NCI-H510A treated with DMSO at 0.1 percent for 48 hours (cell line): ENCODE results near the gene SLC39A7.
"Not testable (repeated sequence)": the region's sequence is repeated elsewhere in the genome, so short reads cannot be mapped to it uniquely, and the experiment has no call there.

Experiments used
- DNase-seq: peaks from one replicate; lab custom pipeline; 2025; lab: John Stamatoyannopoulos, UW

The SLC39A7 gene

DNA sequence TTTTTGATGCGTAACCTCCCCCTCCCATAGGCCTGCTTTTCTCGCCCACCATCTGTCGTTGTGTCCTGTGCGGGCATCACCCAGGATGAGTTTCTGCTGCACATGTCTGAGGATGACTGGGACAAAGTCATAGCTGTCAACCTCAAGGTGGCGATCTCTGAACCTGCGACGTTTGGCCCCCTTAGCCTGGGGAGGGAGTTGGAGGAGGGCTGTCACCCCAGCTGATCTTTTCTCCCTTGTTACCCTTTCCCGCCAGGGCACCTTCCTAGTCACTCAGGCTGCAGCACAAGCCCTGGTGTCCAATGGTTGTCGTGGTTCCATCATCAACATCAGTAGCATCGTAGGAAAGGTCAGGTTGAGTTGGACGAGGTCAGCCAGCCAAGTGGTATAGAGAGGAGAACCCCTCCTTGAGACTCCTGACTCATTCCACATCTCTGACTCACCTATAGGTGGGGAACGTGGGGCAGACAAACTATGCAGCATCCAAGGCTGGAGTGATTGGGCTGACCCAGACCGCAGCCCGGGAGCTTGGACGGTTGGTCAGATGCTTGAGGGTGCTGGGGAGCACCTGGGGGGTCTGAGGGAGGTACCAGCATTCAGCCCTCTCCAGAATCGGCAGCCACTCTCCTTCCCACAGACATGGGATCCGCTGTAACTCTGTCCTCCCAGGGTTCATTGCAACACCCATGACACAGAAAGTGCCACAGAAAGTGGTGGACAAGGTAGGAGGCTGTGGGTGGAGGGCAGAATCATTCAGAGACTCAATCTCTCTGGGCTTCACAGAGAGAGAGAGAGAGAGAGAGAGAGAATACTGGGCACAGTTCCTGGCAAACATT is 4.7 kb downstream of the SLC39A7 start:
- no peak for DNase-seq

GRCh38 chr6:33206027-33206863 is 5.6 kb downstream of the SLC39A7 start:
- DNase-seq: no peak

GRCh38 chr6:33206864-33207551 is 6.3 kb downstream of the SLC39A7 start:
- DNase-seq: no peak

DNA sequence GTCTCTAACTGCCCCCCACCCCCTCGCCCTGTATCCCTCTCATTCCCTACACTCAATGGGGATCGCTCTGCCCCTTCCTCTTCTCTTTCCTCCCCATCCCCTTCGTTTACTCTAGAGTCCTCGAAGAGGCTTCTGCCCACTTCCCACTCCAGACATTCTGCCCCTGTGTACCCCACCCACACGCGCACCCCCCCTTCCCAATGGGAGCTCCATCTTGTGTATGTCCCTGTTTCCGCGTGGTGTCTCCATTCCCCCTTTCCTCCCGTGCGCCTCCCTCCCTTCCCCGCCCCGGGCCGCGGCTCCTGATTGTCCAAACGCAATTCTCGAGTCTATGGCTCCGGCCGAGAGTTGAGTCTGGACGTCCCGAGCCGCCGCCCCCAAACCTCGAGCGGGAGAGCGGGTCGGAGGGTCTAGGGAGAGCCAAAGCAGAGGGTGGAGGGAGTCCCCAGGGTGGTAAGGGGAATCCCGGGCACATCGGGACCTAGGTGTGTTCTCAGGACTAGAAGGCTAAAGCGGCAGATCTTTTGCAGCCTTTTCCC is 7.0 kb downstream of the SLC39A7 start:
- no peak for DNase-seq

DNA sequence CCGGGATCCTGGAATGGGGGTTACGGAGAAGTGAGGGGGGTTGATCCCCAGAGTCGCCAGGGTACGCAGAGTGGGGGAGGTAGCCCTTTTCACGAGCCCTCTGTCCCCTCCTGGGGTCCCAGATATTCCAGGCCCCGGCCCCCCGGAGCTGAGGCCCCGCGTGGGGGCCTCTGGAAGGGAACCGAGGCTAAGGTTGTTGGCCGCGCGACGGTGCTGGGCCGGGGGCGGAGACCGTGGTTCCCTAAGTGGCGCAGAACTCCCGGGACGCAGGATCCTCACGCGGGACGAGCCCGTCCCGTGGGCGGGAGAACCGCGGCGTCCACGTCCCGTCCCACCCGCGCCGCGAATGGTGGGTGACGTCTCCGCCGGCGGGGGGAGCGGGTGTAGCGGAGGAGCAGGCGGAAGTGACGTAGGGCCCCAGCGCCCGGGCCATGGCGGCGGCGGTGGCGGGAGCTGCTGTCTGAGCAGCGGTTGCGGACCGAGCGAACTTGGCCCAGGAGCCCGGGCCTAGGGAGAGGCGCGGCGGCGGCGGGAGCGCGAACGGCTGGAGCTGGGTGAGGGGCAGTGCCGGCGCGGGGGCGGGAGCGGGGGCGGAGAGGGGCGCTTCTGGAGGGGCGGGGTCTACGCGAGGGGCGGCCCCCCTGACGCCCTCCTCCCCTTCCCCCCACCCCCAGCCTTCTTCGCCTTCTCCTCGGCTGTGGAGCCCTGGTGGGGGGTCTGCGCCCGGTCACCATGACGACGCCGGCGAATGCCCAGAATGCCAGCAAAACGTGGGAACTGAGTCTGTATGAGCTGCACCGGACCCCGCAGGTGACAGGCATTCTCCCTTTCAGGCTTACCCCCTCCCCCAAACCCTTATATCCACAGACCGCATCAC is 7.7 kb downstream of the SLC39A7 start, which contains the start of gene RING1:
Gene RING1 (plus strand): TSS at position 410 of the 877 bp plus-strand sequence. CDS start 323 bp downstream, at position 733.
- peak; percentile 74 for DNase-seq

- DNase-seq: no peak
Observed at GRCh38 chr6:33209856-33210255, 9.2 kb downstream of the SLC39A7 start.

GRCh38 chr6:33211136-33211535 is 10.5 kb downstream of the SLC39A7 start:
- DNase-seq: no peak

- no peak for DNase-seq
Observed at GRCh38 chr6:33211666-33212422, 11.2 kb downstream of the SLC39A7 start.

GRCh38 chr6:33212857-33213165 is 12.1 kb downstream of the SLC39A7 start:
- no peak for DNase-seq

DNA sequence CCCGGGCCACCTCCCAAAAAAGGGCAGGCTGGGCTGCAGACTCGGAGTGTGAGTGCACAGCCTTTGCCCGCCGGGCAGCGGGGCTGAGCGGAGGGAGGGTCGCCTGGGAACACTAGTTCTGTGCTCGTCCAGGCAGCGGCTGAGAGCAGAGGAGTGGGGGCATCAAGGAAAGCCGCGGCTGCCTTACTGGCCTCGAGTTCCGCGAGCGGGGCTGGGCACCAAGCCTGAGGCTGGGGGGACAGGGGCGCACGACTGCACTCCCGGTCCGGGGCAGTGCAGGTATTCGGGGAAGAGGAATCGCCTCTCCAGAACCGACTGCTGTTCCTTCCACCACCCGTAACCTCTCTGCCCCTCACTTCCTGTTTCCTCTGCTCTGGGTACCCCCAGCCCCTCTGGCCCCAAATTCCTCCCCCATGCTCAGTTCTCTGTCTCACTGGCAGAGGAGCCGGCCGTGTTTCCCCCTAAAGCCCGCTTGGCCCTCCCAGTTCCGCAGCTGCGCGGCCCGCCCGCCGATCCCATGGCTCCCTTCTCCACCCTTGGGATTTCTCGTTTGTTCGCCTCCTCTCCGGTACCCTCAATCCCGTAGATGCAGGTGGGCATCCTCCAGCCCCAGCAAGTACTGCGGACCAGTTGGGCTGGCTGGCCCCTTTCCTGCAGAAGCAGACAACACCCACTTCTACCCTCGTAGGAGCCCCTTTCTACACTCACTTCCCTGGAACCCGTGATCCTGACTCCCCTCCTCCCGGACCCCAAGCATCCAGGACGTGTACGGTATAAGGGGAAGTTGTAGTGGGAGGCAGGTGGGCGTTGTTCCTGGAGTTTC is 12.7 kb downstream of the SLC39A7 start:
- no peak for DNase-seq

- DNase-seq: no peak
Observed at GRCh38 chr6:33213989-33214335, 13.3 kb downstream of the SLC39A7 start.

DNA sequence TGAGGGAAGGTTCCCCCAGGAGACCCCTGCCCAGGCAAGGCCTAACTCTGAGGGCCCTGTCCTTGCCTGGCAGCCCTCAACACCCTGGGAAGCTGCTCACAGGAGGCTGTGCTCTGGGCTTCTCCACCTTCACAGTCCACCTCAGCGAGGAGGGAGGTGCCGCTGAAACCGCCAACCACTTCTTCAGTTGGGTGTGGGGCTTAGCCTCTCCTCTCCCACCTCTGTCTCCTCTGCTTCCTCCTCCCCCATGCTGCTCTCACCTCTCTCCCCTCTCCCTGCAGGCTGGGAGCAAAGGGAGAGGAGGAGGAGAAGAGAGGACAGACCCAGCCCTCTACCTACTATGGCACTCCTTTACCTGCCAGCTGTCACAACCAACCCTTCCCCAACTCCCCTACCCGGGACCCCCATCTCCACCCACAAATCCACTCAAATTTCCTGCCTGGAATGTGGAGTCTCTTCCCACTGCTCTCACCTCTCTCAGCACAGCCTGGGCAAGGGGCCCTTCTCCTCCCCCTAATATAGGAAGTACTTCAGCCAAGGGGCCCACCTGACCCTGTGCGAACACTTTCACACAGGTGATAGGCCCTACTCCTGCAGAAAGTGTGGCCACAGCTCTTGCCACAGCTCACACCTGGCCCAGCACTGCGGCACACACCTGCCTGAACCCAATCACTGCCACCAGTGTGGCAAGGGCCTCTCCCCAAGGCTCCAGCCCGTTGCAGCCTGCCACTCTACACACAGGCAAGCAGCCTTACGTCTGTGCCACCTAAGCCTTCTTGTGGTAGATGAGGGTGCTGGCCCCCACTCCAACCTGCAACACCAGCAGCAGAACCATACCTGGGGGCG is 14.8 kb downstream of the SLC39A7 start:
- no peak for DNase-seq

- no peak for DNase-seq
Observed at GRCh38 chr6:33216117-33216649, 15.5 kb downstream of the SLC39A7 start.

DNA sequence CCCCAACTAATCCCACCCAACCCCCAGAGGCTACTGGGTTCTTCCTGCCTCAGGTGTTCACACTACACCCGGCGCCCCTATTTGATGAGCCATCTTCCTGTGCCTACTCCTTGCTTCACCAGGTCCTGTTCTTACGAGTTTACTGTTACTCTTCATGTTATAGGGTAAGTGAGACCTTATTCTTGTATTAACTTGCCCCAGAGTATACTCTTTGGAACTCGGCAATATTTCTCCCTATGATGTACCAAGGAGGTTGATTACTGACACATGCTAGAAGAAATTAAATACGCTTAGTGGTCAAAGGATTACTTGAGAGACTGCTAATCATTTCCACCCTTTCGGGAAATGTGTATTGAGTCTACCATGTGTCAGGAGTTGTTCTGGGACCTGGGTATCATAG is 16.6 kb downstream of the SLC39A7 start:
- no peak for DNase-seq

DNA sequence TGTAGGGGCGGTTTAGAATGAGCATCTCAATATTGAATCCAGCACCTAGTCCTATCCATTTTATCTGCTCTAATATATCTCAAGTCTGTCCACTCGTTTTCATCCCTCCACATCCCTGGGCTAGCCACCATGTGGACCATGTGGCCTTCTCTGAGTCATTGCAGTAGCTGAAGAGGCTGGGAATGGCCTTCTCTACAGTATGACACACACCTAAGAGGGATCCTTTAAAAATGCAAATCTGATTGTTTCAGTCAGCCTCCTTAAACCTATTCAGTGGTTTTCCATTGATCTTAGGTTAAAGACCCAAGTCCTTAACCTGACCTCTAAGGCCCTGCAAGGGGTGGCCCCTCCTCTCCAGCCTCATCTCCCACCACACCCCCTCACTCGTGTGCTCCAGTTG is 17.0 kb downstream of the SLC39A7 start:
- DNase-seq: no peak

- not testable (repeated sequence) for DNase-seq
Observed at GRCh38 chr6:33226503-33227120, 25.9 kb downstream of the SLC39A7 start.

GRCh38 chr6:33235221-33235634 is 34.6 kb downstream of the SLC39A7 start:
- DNase-seq: no peak

DNA sequence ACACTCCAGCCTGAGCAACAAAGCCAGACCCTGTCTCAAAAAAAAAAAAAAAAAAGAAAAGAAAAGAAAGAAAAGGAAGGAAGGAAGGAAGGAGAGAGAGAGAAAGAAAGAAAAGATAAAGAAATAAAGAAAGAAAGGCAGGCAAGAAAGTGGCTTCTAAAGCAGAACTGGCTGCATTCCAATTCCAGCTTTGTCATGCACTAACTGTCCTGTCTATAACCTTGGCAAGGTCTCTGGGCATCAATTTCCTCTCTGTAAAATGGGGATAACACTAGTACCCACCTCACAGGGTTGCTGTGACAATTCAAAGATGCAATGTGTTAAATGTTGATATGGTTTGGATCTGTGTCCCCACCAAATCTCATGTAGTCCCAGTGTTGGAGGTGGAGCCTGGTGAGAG is 35.7 kb downstream of the SLC39A7 start:
- DNase-seq: no peak
